GM19043 (cell line): ENCODE measurements around the gene INPP5A.
"Not testable (repeated sequence)": the region's sequence is repeated elsewhere in the genome, so short reads cannot be mapped to it uniquely, and the experiment has no call there.

Experiments used
- ATAC-seq: cut with Tn5 transposase; IDR thresholded peaks from one replicate; pipeline ENCODE4 v1.9.1; 2021; ENCODE audit warnings: low read depth; ENCODE audit not compliant: unreplicated experiment

INPP5A gene

DNA sequence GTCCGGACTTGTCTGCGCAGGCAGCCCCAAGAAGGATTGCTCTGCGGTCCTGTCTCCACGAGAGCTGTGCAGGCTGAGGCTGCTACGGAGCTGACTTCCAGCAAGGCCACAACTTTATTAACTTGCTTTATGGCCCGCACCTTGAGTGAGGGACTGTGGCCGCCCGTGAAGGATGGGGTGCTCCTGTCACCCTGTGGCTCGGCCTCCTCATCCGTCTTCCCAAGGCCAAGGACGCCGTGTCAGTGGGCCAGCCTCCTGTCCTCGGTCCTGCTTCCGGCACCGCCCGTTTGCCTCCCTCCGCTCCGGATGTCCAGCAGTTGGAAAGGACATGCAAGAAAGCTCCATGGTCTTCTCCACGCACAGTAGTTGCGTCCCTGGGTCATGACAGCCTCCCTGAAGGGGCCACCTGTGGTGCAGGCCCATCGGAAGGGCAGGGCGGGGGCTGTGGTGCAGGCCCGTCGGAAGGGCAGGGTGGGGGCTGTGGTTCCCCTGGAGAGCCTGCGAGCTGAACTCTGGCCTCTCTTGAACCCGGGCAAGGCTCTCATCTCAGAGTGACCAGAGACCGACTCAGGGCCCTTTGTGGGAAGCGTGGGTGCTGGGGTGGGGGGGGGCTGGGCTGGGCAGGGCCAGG, 161.3 kb downstream of the INPP5A start:
- no peak for ATAC-seq

GRCh38 chr10:132699411-132700155, 162.0 kb downstream of the INPP5A start:
- ATAC-seq, result no peak

GRCh38 chr10:132700156-132701098, 162.8 kb downstream of the INPP5A start:
- no peak for ATAC-seq

DNA sequence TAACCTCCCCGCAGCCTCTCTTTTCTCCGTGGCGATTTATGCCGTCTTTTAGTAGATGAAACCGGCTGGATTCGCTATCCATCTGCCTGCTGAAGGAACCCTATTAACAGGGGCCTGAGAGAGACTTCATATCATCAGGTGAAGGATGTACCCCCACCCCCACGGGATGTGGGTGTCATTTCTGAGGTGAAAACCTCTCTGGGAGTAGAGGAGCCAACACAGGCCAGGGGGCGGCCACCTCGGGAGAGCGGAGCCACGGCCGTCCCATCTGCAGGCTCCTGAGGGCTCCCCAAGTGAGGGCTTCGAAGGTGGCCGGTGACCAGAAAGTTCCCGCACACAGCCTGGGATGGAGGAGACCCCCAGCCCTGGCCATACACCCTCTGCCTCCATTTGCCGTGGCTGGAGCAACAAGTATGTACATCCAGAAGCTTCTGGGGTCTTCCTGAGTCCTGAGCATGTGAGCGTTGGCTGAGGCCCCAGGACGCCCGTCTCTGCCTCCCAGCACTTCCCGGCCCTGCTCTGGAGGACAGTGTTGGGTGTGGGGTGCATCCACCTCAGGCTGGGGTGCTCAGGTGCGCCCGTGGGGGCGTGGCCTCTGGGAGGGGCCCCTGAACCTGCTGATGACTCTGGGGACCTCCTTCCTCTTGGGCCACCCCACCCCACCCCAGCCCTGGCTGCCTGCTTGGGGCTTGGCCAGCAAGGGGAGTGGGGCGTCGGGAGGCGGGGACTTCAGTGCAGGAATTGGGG, 163.7 kb downstream of the INPP5A start:
- ATAC-seq, result no peak

DNA sequence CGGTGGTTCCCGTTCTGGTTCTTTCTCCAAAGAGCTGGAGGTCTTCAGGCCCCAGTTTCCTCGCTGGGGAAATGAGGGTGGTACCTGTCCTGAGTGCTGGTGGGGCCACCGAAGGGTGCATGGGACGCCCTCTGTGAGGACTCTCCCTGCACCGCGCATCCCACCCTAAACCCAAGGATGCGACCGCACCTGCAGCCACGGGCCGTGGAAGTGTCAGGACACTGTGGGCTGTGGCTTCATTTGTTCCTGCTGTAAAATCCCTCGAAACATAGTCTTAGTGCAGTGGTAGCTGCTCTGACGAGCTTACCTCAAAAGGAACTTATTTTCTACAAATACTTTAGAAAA, 164.2 kb downstream of the INPP5A start:
- no peak for ATAC-seq

GRCh38 chr10:132702601-132703418, 165.2 kb downstream of the INPP5A start:
- no peak for ATAC-seq

DNA sequence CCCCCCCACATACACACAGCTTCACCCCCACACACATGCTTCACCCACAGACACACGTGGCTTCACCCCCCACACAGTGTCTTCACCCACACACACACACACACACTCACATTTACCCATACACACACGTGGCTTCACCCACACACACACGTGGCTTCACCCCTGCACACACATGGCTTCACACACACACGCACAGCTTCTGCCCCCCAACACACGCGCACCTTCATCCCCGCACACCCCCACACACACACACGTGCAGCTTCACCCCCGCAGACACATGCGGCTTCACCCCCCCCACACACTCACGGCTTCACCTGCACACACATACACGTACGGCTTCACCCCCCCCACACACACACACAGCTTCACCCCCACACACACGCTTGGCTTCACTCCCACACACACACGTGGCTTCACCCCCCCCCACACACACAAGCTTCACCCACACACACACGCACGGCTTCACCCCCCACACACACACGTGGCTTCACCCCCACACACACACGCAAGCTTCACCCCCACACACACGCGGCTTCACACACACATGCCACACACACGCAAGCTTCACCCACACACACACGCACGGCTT, 165.9 kb downstream of the INPP5A start:
- ATAC-seq, result no peak

DNA sequence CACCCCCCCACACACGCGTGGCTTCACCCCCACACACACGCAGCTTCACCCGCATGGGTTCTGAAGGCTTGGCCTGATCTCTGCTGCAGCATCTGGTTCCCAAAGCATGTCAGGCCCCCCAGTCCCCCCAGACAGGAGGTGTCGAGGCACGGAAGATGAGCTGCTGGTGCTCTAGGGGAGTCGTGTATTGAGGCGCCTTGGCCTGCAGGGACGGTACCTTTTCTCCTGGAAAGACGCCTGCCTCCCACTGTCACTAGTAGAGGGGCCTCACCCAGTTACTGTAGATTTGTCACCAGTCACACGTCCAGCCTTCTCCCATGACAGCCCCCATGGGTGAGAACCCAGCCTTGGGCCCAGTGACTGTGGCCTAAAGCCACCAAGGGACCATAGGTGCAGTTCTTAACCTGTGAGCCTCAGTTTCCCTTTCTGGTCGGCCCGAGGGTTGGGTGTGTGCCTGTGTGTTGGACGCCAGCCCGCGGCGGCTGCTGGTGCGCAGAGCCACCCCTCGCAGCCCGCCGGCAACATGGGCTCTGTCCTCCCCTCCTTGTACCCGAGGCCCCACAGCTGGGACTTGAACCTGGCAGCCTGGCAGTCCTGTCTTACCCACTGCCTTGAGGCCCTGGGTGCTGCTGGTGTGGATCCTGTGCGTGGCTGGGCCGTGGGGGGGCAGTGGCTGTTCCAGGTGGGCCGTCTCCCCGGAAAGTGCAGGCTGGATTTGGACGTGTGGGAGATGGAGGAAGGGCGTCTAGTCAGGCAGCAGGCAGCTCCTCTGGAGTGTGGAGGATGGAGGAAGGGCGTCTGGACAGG, 166.6 kb downstream of the INPP5A start:
- no peak for ATAC-seq

- ATAC-seq, result not testable (repeated sequence)
Measured at GRCh38 chr10:132704815-132705064, 167.2 kb downstream of the INPP5A start.

- no peak for ATAC-seq
Measured at GRCh38 chr10:132705173-132705572, 167.6 kb downstream of the INPP5A start.

DNA sequence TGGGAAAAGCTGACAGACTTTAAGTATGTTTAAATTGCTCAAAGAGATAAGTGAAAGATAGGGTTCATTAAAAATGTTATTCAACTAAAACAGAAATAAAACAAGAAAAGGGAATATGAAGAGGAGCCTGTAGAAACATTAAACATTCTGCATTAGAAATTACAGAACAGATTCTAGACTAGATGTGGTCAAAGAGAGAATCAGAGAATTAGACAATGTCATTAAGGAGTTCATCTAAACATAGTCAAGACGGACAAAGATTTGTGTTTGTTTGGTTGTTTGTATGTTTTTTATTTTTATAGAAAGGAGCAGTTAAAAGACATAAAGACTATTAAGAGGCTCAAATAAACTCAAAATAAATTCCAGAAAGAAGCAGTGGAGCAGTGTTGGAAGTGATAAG, 168.4 kb downstream of the INPP5A start:
- no peak for ATAC-seq

- no peak for ATAC-seq
Measured at GRCh38 chr10:132706701-132707100, 169.1 kb downstream of the INPP5A start.

DNA sequence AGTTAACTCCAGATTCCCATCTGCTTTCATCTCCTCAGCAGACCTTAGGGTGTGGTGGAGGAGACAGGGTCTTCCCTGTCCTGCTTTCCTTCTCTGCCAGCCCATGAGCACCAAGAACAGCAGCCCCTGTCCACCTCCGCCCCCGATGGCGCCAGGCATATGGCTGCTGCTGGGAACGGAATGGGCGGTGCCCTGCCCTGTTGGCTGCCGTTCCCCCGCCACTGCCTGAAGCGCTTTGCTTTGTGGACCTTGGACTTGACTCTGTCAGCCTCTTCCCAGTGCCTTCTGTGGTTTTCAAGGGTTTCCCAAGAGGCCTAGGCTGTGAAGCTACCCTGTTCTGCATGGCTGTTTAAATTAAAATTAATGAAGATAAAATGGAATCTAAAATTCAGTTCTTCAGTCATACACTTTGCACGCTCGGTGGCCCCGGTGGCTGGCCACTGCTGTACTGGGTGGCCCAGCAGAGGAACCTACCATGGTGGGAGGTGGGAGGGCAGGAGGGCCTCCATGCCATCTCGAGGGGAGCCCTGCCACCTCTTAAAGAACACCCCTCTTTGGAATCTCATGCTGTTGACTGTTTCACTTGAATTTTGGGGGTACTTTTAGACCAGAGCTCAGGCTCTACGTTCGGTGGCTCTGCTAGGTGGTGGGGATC, 169.7 kb downstream of the INPP5A start:
- ATAC-seq, result no peak

GRCh38 chr10:132707776-132708171, 170.2 kb downstream of the INPP5A start:
- ATAC-seq, result no peak

GRCh38 chr10:132708441-132708840, 170.9 kb downstream of the INPP5A start:
- no peak for ATAC-seq

DNA sequence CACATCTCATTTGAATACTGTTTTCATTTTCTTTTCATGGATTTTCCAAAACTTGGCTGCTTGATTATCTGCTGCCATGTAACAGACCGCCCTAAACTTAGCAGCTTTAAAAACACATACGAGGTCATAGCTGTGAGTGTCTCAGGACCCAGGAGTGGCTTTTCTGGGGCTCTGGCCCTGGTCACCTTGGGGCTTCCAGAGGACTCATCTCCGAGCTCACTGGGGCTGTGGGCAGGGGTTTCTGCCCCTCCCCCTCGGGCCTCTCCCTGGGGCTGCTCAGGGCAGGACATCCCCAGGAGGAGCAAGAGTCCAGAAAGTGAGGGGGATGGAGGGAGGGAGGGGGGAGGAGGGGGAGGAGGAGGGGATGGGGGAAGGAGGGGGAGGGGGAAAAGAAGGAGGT, 171.3 kb downstream of the INPP5A start:
- no peak for ATAC-seq

- ATAC-seq, result no peak
Measured at GRCh38 chr10:132709471-132709951, 171.9 kb downstream of the INPP5A start.

GRCh38 chr10:132710036-132710686, 172.6 kb downstream of the INPP5A start:
- no peak for ATAC-seq
